Measurements from ENCODE around the gene CHST8. TPM values are rescaled to one million over a fixed set of nuclear protein-coding genes. Genes with fewer than 3 reads are reported as not detected.
A peak's percentile ranks its signal among the peaks of the same experiment; 100 is the strongest.

Gene CHST8
- total RNA-seq, 1 donor: not detected

- no peak for TF ChIP-seq CTCF (IDR thresholded peaks at IDR 0.05; ENCODE audit: insufficient read depth, low read depth, low read length)
- DNase-seq (ENCODE audit: low read depth): no peak
- no peak overlapping the region for H3K4me3 ChIP-seq (ENCODE audit: low read depth, low read length)
Observed at GRCh38 chr19:33756177-33756576, 134.4 kb downstream of the CHST8 start.

GRCh38 chr19:33758541-33759013 is 136.8 kb downstream of the CHST8 start:
- TF ChIP-seq CTCF (IDR thresholded peaks at IDR 0.05; ENCODE audit: insufficient read depth, low read depth, low read length): no peak
- DNase-seq (ENCODE audit: low read depth): no peak

GRCh38 chr19:33759356-33759755 is 137.6 kb downstream of the CHST8 start:
- DNase-seq (ENCODE audit: low read depth): no peak
- TF ChIP-seq CTCF (IDR thresholded peaks at IDR 0.05; ENCODE audit: insufficient read depth, low read depth, low read length): no peak
- H3K4me3 ChIP-seq (ENCODE audit: low read depth, low read length): no peak overlapping the region

More at GRCh38 chr19:33758541-33759013, 136.8 kb downstream of the CHST8 start:
- H3K4me3 ChIP-seq (ENCODE audit: low read depth, low read length): no peak overlapping the region

GRCh38 chr19:33763633-33764371 is 142.0 kb downstream of the CHST8 start:
- no peak for TF ChIP-seq CTCF (IDR thresholded peaks at IDR 0.05; ENCODE audit: insufficient read depth, low read depth, low read length)
- DNase-seq (ENCODE audit: low read depth): no peak

GRCh38 chr19:33766623-33767022 is 144.9 kb downstream of the CHST8 start:
- no peak for DNase-seq (ENCODE audit: low read depth)
- H3K4me3 ChIP-seq (ENCODE audit: low read depth, low read length): no peak overlapping the region
- TF ChIP-seq CTCF (IDR thresholded peaks at IDR 0.05; ENCODE audit: insufficient read depth, low read depth, low read length): no peak

More at GRCh38 chr19:33763633-33764371, 142.0 kb downstream of the CHST8 start:
- no peak overlapping the region for H3K4me3 ChIP-seq (ENCODE audit: low read depth, low read length)

GRCh38 chr19:33767898-33768413 is 146.2 kb downstream of the CHST8 start:
- TF ChIP-seq CTCF (IDR thresholded peaks at IDR 0.05; ENCODE audit: insufficient read depth, low read depth, low read length): peak; percentile 28
- peak; percentile 41 for DNase-seq (ENCODE audit: low read depth)
- no peak overlapping the region for H3K4me3 ChIP-seq (ENCODE audit: low read depth, low read length)

Data from fibroblast of villous mesenchyme (primary cell).